ENCODE data around the gene P3H1.
"Not testable (repeated sequence)": the region's sequence is repeated elsewhere in the genome, so short reads cannot be mapped to it uniquely, and the experiment has no call there.

P3H1 gene

DNA sequence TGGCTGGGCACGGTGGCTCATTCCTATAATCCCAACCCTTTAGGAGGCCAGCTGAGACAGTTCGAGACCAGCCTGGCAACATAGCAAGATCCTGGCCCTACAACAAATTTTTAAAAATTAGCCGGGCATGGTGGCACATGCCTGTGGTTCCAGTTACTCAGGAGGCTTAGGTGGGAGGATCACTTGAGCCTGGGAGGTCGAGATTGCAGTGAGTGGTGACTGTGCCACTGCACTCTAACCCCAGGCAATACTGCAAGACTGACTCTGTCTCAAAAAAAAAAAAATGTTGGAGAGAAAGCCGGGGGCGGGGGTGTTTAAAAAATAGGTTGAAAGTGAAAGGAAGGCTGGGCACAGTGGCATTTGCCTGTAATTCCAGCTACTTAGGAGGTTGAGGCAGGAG, 43.3 kb downstream of the P3H1 start:
- DNase-seq, result no peak

DNA sequence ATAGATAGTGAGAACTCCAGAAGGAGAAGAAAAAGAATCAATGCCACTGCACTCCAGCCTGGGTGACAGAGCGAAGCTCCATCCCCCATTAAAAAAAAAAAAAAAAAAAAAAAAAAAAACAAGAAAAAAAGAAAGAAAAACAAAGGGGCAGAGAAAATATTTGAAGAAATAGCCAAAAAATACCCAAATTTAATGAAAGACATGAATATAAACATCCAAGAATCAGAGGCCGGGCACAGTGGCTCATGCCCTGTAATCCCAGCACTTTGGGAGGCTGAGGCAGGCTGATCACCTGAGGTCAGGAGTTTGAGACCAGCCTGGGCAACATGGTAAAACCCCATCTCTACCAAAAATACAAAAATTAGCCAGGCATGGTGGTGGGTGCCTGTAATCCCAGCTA, 44.4 kb downstream of the P3H1 start:
- not testable (repeated sequence) for DNase-seq

- DNase-seq, result no peak
Observed at GRCh38 chr1:42721926-42722325, 44.9 kb downstream of the P3H1 start.

- DNase-seq, result no peak
Observed at GRCh38 chr1:42720868-42721267, 46.0 kb downstream of the P3H1 start.

GRCh38 chr1:42714441-42714840, 52.4 kb downstream of the P3H1 start:
- DNase-seq, result not testable (repeated sequence)

DNA sequence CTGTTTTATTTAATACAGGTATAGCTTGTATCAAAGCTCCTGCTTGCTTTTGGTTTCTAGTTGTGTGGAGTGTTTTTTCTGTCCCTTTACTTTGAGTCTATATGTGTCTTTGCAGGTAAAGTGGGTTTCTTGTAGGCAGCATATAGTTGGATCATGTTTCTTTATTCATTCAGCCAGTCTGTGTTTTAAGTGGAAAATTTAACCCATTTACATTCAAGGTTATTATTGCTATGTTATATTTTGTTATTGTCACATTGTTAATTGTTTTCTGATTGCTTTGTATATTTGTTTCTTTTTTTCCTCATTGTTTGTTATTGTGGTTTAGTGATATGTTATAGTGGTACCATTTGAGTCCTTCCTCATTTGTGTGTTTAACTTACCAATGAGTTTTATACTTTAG, 53.5 kb downstream of the P3H1 start:
- DNase-seq, result no peak

- not testable (repeated sequence) for DNase-seq
Observed at GRCh38 chr1:42712808-42713207, 54.0 kb downstream of the P3H1 start.

DNA sequence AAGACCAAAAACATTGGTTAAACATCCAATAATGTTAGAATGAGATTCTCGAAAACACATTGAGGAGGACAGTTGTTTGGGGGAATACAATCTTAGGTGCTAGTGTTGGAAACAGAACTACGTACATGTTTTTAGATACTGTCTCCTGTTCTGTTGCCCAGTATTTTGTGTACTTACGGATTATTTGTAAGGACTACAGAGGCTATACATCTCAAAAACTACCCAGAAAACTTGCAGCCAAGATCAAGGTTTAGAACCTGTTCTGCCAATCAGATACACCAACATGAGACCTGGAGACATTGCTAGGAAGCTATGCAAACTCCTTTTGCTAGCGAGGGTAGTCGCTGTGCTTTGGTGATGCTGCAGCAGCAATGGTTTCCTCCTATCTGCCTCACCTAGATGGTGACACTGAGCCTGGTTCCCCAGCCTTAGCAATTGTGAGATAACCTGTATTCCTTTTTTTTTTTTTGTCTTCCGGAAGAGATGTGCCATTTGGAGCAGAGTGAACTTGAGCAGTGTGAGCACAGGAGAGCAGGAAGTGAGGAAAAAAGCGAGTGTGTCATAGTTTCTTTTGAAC, 62.9 kb downstream of the P3H1 start:
- no peak for DNase-seq

GRCh38 chr1:42700006-42700405, 66.8 kb downstream of the P3H1 start:
- no peak for DNase-seq

- no peak for DNase-seq
Observed at GRCh38 chr1:42698081-42698813, 68.6 kb downstream of the P3H1 start.
